GM21717 (cell line): ENCODE results near the gene JAZF1.
"Not testable (repeated sequence)": the region's sequence is repeated elsewhere in the genome, so short reads cannot be mapped to it uniquely, and the experiment has no call there.

ENCODE experiments used
- ATAC-seq: cut with Tn5 transposase; IDR thresholded peaks from one replicate; pipeline ENCODE4 v1.9.1; 2021; ENCODE audit warnings: mild to moderate bottlenecking, moderate library complexity; ENCODE audit not compliant: unreplicated experiment

JAZF1 gene

DNA sequence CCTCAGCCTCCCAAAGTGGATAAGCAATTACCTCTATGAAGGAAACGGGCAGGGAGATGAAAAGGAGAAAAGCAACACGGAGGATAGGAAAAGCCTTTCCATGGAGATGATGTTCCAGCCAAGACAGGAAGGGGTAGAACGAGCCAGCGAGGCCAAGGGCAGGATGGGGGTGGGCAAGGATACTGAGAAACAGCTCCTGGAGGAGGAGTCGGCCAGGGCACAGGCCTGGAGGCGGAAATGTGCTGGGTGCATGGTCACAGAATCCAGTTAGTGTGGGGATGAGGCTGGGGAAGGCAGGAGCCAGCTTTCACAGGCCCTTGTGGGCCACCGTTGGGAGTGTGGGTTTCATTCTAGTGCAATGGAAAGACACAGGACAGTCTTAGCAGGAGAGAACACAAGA lies 162.6 kb downstream of the JAZF1 start:
- ATAC-seq, result no peak

DNA sequence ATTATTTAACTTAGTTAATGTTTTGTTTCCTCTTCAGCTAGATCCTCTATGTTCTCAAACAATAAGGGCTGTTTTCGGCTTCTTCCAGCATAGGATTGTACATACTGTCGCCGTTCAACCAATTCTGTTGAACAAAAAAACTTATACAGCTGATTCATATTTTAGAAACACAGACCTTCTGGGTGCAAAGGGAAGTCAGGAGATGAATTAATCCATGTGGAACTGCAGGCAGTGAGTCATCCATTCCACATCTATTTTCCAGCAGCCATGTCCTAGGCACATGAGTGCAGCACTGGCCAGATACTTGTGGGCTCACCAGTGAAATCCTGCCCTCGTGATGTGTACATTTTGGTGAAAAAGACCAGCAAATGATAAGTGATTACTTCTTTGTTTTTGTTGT lies 163.2 kb downstream of the JAZF1 start:
- ATAC-seq, result no peak

DNA sequence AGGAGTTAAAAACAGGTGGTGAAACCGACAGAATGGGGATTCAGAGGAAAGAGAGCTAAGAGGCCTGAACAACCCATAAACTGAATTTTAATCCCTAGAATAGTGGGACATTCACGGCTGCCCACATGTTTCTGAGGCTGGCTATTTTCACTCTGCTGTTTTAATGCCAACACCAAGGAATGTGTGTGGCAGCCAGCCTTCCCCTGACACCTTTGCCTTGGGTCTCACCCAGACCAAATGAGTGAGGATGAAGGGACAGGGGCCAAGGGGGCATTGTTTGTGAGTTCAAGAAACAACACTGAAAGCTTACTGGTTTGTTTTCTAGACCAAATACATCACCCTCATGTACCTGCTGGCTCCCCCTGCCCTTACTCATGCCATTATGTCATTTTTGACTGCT lies 164.3 kb downstream of the JAZF1 start:
- ATAC-seq, result no peak

DNA sequence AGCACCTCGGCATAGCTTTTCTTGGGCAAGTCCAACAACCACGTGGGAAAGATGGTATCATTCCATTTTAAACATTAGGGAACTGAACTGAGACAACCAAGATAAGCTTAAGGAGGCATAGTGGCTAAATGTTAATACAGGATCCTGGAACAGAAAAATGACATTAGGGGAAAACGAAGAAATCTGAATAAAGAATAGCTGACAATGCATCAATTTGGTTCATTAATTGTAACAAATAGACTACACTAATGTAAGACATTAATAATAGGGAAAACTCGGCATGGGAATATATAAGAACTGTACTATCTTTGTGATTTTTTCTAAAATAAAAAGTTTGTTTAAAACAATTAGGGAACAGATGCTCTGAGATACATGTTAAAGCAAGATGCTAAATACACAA lies 165.4 kb downstream of the JAZF1 start:
- ATAC-seq, result no peak

DNA sequence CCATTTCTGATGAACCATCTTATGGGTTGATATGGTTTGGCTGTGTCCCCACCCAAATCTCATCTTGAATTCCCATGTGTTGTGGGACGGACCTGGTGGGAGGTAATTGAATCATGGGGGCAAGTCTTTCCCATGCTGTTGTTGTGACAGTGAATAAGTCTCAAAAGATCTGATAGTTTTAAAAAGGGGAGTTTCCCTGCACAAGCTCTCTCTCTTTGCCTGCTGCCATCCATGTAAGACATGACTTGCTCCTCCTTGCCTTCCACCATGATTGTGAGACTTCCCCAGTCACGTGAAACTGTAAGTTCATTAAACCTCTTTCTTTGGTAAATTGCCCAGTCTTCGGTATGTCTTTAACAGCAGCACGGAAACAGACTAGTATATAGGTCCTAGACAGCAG lies 166.3 kb downstream of the JAZF1 start:
- ATAC-seq, result not testable (repeated sequence)

DNA sequence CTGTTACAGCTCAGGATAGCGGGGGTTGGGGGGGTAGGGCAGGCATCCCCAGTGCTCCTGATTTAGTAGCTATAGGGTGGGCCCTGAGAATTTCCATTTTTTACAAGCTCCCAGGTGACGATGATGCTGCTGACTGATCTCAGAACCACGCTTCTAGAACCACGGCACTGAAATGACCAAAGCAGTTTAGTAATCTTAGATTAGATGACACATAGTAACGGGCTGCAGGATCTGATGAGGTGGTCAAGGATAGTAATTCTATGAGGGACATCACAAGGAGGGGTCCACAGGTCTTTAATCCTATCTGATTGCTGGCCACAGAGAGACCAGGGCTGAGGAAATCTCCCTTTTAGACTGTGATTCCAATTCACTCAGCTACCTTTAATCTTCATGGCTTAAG lies 167.2 kb downstream of the JAZF1 start:
- no peak for ATAC-seq

DNA sequence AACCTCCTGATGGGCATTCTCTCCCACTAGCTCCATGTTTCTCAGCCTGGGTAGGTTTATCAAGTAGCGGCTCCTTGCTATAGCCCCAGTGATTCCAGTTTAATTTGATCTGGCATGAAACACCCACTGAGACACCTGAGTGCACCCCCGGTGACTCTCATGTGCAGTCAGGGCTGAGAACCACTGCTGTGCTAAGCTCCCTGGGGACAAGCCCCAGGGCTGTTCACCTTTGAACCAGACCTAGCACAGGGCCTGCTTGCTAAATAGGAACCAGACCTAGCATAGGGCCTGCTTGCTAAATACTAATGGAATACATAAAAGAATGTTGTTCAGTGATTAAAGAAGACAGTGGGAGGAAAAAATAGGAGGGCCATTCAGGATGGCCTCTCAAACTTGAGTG lies 167.6 kb downstream of the JAZF1 start:
- no peak for ATAC-seq

DNA sequence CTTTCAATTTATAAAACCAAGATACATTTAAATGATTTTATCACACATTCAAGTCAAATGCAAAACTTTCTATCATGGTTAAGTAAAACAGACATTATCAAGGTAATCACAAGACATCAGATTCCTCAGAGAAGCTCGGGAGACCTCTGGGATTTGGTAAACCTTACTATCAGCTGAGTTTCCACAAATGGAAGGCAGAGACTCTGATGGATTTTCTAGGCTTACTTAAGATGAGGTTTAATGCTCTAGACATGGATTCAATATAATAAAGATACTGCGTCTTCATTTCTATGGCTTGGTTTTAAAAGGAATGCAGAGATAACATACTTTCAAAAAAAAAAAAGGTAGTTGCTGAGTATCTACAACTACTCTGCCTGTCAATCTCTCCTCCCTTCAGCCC lies 171.7 kb downstream of the JAZF1 start:
- no peak for ATAC-seq

DNA sequence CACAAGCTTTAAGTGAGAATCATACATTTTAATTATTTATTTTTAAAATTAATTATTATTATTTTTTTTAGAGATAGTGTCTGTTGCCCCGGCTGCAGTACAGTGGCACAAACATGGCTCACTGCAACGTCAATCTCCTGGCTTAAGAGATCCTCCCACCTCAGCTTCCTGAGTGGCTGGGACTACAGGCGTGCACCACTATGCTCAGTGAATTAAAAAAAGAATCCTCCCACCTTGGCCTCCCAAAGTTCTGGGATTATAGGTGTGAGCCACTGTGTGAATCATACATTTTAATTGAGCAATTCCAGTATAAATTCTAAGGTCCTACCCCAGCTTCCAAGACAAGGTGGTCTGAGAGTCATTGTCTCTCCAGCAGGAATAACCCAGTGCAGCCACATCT lies 172.4 kb downstream of the JAZF1 start:
- ATAC-seq, result no peak

DNA sequence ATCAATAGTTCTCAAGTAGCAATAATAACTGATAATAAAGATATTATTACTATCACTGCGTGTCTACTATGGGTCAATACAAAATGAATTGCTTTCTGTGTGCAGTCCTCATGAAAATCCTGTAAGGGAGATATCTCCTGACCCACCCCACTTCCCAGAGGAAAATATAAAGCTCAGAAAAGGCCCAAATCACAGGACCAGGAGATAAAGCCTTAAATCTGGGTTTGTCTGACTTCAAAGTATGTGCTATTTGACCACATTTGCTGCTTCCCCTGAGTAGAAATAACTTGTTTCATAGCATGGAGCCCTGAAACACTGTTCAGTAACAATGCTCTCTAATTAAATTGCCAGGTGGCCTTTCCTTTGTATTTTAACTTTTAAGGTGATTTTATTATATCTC lies 174.1 kb downstream of the JAZF1 start:
- ATAC-seq, result no peak

DNA sequence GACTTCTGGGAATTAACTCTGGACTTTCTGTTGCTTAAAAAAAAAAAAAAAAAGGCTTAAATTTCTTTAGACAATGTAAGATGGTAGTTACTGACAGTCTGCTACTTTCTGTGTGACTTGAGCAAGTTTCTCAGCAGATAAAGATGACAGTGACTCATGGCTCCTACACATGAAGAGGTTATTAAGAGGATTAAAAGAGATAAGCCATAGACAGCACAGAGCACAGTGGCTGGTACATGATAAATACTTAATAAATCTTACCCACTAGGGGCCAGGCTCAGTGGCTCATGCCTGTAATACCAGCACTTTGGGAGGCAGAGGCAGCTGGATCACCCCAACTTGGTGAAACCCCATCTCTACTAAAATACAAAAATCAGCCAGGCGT lies 174.8 kb downstream of the JAZF1 start:
- no peak for ATAC-seq

DNA sequence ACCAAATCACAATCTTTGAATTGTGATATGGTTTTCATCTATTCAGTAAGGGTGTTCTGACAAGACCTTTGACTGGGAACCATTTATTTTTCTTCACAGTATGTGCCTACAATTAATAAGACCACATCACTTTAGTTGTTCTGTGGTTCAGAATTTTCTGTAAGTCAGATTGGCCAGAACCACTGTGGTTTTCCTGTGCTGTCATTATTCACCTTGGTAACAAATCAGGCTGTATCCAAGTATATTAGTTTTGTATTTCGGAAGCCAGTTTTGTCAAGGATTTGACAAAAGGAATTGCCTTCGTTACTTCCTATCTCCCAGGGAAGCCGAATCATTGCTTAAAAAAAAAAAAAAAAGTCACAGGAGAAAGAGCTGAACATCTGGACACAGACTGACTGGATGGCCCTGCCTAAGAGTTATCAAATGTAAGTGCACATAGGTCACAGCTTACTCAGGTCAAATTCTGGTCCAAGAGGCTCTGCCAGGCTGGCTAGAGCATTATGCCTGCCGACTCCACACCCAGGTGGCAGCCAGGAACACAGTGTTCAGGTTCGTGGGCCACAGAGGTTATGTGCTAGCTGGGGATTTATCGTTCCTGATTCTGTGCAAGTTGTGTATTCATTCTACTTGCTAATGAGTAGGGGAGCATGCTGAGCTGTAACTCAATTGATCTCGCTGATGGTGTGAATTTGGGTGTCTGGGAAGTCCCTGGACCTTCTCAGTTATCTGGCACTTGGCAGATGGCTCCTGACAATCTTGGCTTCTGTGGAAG lies 175.3 kb downstream of the JAZF1 start:
- no peak for ATAC-seq

DNA sequence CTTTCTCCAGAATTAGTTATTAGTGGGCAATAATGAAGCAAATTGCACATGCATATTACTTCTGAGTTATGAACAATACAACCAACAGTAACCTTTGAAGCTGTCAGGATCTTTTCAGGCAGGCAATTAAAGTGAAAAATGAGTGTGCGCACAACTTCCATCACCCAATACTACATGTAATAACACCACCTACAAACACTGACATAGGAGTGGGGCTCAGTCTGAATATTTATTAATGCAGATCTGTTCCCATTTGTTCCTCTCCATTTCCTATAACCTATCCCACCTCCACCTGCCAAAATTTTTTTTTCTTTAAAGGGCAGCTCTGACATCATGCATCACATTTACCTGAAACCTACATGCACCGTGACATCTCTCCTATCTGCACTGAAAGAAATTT lies 177.2 kb downstream of the JAZF1 start:
- ATAC-seq, result no peak

DNA sequence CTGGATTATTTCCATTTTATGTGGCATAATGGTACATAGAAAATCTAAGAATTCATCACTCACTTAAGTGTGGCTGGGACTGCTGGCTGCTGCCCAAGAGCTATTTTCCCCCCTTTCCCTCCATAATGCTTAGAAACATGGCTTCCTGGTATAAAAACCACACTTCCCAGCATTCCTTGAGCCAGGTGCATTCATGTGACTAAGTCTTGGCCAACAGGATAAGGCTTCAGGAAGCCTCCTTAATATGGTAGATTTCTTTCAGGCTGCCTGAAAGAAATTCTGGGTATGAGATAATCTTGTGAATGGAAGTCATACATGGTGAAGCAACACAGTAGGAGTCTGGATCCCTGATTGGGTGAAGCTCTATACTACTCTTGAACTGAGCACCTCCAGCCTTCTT lies 178.0 kb downstream of the JAZF1 start:
- ATAC-seq, result no peak

DNA sequence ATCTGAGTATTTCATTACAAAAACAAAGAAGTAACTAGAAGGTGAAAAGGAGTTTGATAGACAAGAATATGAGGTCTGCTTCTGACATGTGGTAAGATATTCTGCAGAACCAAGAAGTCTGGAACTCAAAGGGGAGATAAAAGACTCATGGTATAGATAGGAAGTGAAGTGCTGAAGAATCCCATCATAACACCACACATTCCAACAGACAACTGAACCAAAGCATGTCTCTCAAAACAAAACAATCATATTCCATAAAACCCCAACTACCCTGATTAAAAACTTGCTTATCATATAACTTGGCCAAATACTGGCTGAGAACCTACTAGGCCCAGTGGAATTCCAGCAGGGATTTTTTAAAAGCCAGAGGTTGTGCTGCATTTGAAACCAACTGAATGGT lies 178.7 kb downstream of the JAZF1 start:
- no peak for ATAC-seq

DNA sequence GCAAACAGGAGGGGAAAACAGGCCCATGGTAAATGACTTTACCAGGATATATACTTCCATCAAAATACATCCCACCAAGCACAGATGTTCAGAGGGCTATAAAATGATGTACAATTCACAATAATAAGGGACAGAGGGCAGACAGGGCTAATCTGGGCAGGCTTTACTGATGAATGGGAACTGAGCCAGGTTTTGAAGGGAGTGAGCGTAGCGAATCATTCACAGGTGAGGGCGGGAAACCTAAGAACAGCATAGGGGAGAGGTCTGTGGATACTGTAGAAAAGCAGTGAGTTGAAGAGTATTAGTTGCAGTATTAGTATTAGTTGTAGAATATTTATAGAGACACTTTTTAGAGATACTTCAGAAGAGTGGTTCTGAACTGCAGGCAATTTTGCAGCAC lies 180.8 kb downstream of the JAZF1 start:
- ATAC-seq, result no peak

DNA sequence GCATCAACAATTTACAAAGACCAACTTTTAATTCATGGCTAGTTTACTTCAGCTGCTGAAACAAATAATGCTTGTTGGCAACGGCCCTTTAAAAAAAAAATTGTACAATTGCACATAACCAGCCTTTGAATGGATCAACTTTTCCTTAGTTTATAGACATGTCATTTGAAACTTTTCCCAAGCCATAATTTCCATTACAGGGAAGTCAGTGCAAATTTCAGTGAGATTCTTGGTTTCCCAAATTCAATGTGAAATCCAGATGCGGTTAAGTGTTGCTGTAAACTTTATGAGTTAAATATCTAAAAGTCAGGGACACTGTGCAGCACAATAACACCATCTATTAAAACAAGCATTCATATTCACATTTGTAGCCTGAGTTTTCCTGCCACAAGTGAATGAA lies 182.2 kb downstream of the JAZF1 start:
- no peak for ATAC-seq

DNA sequence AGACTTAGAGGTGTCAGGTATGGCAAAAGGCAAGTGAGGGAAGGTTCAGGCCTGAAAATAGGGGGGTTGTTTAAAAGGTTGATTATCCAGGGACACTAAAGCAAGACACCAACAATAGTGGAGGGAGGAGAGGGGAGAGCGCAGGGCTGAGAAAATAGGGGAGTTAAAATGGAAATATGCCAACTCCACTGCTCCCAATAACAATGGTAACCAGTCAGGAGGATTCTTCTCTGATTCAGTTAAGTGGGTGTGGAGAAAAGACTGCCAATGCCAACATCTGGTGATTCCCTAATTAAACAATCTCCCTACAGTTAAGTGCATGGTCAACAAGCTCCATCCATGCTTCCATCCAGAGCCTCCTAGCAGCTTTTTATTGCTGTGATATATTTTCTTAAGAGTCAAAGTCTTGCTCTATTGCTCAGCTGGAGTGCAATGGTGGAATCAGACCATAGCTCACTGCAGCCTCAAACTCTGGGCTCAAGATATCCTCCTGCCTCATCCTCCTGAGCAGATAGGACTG lies 183.3 kb downstream of the JAZF1 start:
- no peak for ATAC-seq

DNA sequence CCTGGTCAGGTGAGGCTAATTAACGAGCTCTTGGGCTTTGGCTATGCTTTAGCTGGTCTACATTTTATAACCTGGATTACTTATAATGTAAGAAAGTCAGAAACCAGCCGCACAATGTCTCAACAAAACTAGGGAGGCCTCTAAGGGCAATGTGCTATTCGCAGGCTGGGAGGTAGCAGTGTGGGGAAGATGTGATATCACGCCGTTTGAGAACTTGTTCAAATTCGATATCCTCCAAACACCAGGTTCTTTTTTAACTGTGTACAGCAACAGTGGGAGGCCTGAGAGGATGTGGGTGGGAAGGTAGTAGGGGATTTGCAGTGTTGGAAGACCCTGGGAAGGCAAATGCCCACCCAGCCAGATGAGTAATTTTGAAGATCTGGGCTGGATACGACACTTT lies 184.5 kb downstream of the JAZF1 start:
- no peak for ATAC-seq

DNA sequence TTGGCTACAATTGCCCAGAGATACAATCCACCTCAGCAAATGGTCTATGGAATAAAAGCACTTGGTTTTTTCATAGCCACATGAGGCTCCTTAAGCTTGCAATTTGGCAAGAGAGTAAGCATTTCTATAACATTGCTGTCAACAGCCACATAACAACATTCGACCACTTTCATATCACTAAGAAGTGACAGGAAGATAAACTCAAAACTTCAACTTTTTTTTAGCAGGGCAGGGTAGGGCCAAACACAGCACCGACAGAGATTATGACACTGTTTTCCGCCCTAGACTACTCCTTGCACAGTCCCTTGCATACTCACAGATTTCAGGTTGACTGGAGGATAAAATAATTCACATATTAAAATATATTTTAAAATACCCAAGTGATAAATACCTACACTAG lies 185.4 kb downstream of the JAZF1 start:
- no peak for ATAC-seq

DNA sequence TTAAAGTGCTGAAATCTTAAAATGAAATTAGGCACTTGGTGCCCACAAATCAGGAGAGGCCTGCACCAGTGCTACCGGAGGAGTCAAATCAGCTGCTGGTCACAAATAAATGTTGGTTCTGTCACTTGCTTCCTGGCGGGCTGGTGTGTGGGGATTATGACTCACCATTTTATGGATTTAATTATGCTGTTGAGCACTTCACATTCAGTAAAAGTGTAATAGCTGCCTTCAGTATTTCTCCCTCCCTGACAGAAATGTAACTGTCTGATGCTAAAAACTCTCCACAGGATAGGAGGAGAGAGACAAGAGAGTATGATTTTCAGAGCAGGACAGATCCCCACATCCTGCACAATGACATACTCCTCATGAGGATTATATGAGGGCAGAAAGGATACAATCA lies 186.0 kb downstream of the JAZF1 start:
- ATAC-seq, result no peak

DNA sequence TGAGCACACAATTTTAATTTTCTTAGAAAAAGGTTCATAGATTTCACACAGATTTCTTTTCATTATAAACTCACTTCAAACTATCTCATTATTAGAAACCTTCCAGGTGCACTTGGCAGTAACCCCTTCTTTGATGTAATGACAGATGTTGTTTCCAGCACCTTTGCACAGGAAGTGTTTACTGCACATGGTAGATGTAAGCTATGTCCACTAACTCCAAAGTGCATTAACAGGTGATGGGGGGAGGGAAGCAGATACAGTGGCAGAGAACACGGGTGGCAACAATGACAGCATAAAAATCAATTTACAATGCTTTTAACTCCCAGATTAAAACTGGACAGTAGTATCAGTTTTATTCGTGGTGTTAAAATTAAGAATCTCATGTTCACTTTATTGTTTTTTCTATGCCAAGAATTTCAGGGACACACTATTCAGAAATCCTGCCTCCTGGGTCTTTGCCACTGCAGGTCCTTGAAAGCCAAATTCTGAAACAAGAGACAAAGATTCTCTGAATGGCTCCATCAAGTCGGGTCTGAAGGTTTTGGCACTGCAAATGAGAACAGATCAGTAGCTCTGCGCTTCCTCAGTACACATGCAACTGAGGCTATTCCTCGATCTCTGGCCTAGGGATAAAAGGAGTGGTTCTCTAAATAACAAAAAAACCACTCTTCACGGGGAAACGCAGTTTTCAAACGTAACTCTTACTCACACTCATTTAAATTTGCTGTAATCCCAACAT lies 187.7 kb downstream of the JAZF1 start:
- ATAC-seq, result no peak
